Measurements from ENCODE around the gene PARD3. TPM values are rescaled to one million over a fixed set of nuclear protein-coding genes. Genes with fewer than 3 reads are reported as not detected.

Gene PARD3
- total and polyA plus RNA-seq, 2 donors (not counting 3 experiments of a cell fraction or from before 2014, with no cell fraction given), result 7.3 to 24.1 TPM

DNA sequence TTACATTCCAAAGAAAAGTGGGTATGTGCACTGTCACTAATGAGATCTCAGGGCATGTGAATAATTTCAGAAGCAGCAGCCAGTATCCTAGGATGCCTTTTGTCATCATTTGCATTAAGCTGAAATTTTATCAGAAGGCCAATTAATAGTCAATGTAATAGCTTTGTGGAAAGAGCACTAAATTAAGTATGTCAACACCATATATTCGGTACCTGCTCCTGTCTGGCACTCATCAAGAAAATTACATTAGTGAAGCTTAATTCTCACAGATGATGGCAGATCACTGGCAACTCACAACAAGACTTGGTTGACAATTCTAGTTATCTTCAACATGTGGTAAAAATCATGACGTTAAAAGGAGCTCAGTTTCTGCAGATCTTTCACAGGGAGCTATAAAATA lies 271.4 kb downstream of the PARD3 start:
- DNase-seq (ENCODE audit: low read depth, low spot score), result no peak
- dilution Hi-C loops (cut with MboI; ENCODE audit: extremely low pct_ligation_motif_present, low sequenced_read_pairs), result no loop called here
- no peaks in the 10 kb centered on the region for H3K27me3 ChIP-seq (ENCODE audit: control insufficient read depth in 2 of 2, insufficient read depth in 2 of 2, low read length in 2 of 2)
- ChIA-PET POLR2A (no interaction called here), CTCF (interaction anchor here (0.6 to 1.3 kb wide), 6 partner anchors 10 to 146 kb away, joined by 3 to 6 read pairs (median 4); no protein-coding TSS in a partner anchor)
- no peaks in the 10 kb centered on the region for H3K9me1 ChIP-seq (replicated peaks; ENCODE audit: control insufficient read depth, extremely low read depth, insufficient read depth, low read length)
- H3K4me1 ChIP-seq (ENCODE audit: control insufficient read depth, extremely low read depth, insufficient read depth, low read length), result no peaks in the 10 kb centered on the region
- no peaks in the 10 kb centered on the region for H3K79me2 ChIP-seq (ENCODE audit: control insufficient read depth, insufficient read depth, low read length)
- no peak overlapping the region for H3K9ac ChIP-seq (replicated peaks; ENCODE audit: extremely low read depth, insufficient read depth, low read length)
- intact Hi-C loops (cut with micrococcal nuclease), result no loop called here
- no peaks in the 10 kb centered on the region for H4K20me1 ChIP-seq (replicated peaks; ENCODE audit: control insufficient read depth, extremely low read depth, insufficient read depth, low read length)
- no peak overlapping the region for H3K27ac ChIP-seq (ENCODE audit: insufficient read depth, low read depth, low read length)
- no peaks in the 10 kb centered on the region for H3K9me3 ChIP-seq (replicated peaks; ENCODE audit: control insufficient read depth, insufficient read depth, low read length)
- TF ChIP-seq MYC (IDR thresholded peaks at IDR 0.05; ENCODE audit: low read depth, low read length) (no peak), JUN (IDR thresholded peaks at IDR 0.05; ENCODE audit: borderline replicate concordance, insufficient read depth, insufficient read length, low read depth) (no peak), GATA2 (IDR thresholded peaks at IDR 0.05; ENCODE audit: insufficient read depth, insufficient read length, low read depth, low read length) (no peak), FOS (IDR thresholded peaks at IDR 0.05; ENCODE audit: borderline replicate concordance, insufficient read depth, low read length) (no peak), EZH2 (IDR thresholded peaks at IDR 0.05; ENCODE audit: borderline replicate concordance, low read depth, low read length, severe bottlenecking) (no peak), POLR2AphosphoS5 (IDR thresholded peaks at IDR 0.05; ENCODE audit: insufficient read depth, low read depth, low read length) (no peak)
- TF ChIP-seq, protein P1, sequence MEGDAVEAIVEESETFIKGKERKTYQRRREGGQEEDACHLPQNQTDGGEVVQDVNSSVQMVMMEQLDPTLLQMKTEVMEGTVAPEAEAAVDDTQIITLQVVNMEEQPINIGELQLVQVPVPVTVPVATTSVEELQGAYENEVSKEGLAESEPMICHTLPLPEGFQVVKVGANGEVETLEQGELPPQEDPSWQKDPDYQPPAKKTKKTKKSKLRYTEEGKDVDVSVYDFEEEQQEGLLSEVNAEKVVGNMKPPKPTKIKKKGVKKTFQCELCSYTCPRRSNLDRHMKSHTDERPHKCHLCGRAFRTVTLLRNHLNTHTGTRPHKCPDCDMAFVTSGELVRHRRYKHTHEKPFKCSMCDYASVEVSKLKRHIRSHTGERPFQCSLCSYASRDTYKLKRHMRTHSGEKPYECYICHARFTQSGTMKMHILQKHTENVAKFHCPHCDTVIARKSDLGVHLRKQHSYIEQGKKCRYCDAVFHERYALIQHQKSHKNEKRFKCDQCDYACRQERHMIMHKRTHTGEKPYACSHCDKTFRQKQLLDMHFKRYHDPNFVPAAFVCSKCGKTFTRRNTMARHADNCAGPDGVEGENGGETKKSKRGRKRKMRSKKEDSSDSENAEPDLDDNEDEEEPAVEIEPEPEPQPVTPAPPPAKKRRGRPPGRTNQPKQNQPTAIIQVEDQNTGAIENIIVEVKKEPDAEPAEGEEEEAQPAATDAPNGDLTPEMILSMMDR (IDR thresholded peaks at IDR 0.05; ENCODE audit: extremely low read depth in 1 of 2, insufficient read depth in 1 of 2, low read depth in 1 of 2, low read length in 2 of 2), result no peak
- TF ChIP-seq, protein P2, sequence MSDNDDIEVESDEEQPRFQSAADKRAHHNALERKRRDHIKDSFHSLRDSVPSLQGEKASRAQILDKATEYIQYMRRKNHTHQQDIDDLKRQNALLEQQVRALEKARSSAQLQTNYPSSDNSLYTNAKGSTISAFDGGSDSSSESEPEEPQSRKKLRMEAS (IDR thresholded peaks at IDR 0.05; ENCODE audit: insufficient read depth, insufficient read length), result no peak
- BruUV-seq (replicated peaks), result no TSS peak
- no peaks in the 10 kb centered on the region for H3K36me3 ChIP-seq (ENCODE audit: control insufficient read depth in 2 of 2, extremely low read depth in 1 of 2, insufficient read depth in 2 of 2, low read length in 2 of 2)
- no peak overlapping the region for H3K4me3 ChIP-seq (replicated peaks in 1 of 3; ENCODE audit: insufficient read depth in 1 of 3, low read depth in 1 of 3, low read length in 3 of 3)
- H2AFZ ChIP-seq (ENCODE audit: low read depth, low read length), result no peak overlapping the region
- FAIRE-seq, result no peak
- H3K4me2 ChIP-seq (ENCODE audit: insufficient read depth, low read length), result no peak overlapping the region
